Endothelial cell of umbilical vein (primary cell): Measurements from ENCODE around the gene ECE2. TPM values are rescaled to one million over a fixed set of nuclear protein-coding genes. Genes with fewer than 3 reads are reported as not detected.

Source experiments
- BruUV-seq: library from RNA; stranded (reverse); fragments of 400-500 nt; replicated peaks from 2 replicates; lab custom pipeline; 2021; lab: Mats Ljungman, UMichigan
- CTCF ChIA-PET: fragments of 300-600, 350-600 bp; sonication (Branson Sonifier 250); formaldehyde crosslinking; loops from one replicate; lab custom pipeline; 2021; ENCODE audit warnings: antibody characterized with exemption, inconsistent platforms; lab: Charles Lee
- POLR2A ChIA-PET: fragments of 300-600, 350-600 bp; sonication (Branson Sonifier 250); formaldehyde crosslinking; loops from one replicate; lab custom pipeline; 2021; ENCODE audit warnings: antibody characterized with exemption, inconsistent platforms; lab: Charles Lee
- DNase-seq: peaks from one replicate; pipeline ENCODE4 v3.0.0-alpha.2; 2011; ENCODE audit warnings: low read depth, low spot score
- FAIRE-seq: peaks from 2 replicates; lab custom pipeline; 2011; peaks lifted over from hg19 to GRCh38; lab: Jason Lieb, UNC
- H2AFZ ChIP-seq: 2 replicates; pipeline ENCODE4 v1.6.0; 2012; ENCODE audit warnings: low read depth, low read length, control low read depth, inconsistent platforms
- H3K27ac ChIP-seq: 2 replicates; pipeline ENCODE4 v1.5.1; 2011; ENCODE audit warnings: low read depth, mild to moderate bottlenecking, control low read depth, low read length, moderate library complexity; ENCODE audit not compliant: insufficient read depth
- H3K27me3 ChIP-seq, 2 experiments: 2 replicates each; pipeline versions ENCODE4 v1.6.0 to v1.6.1; 2011; ENCODE audit warnings: low read length in 2 of 2, mixed read lengths in 1 of 2; ENCODE audit not compliant: control insufficient read depth in 2 of 2, insufficient read depth in 2 of 2
- H3K36me3 ChIP-seq, 2 experiments: 2 replicates in 1 of 2; 3 replicates in 1 of 2; pipeline ENCODE4 v1.5.1; 2011; ENCODE audit warnings: low read length in 2 of 2, mild to moderate bottlenecking in 1 of 2, moderate library complexity in 1 of 2; ENCODE audit not compliant: control insufficient read depth in 2 of 2, insufficient read depth in 2 of 2; ENCODE audit errors: extremely low read depth in 1 of 2
- H3K4me1 ChIP-seq: 3 replicates; pipeline ENCODE4 v1.5.1; 2011; ENCODE audit warnings: mild to moderate bottlenecking, low read length; ENCODE audit not compliant: control insufficient read depth, insufficient read depth; ENCODE audit errors: extremely low read depth
- H3K4me2 ChIP-seq: 2 replicates; pipeline ENCODE4 v1.6.1; 2011; ENCODE audit warnings: low read length, control low read depth, mixed read lengths; ENCODE audit not compliant: insufficient read depth
- H3K4me3 ChIP-seq, 3 experiments: fragments of 200-600 bp in 1 of 3; sonication (generic), shearing (Covaris generic) in 1 of 3; replicated peaks in 1 of 3; 2 replicates each; pipeline ENCODE4 v1.5.1; 2011 to 2016; ENCODE audit warnings: control low read depth in 3 of 3, low read length in 3 of 3, mild to moderate bottlenecking in 2 of 3, inconsistent platforms in 1 of 3, low read depth in 1 of 3, moderate library complexity in 1 of 3; ENCODE audit not compliant: insufficient read depth in 1 of 3
- H3K79me2 ChIP-seq: 2 replicates; pipeline ENCODE4 v1.6.0; 2012; ENCODE audit warnings: low read length, inconsistent platforms; ENCODE audit not compliant: control insufficient read depth, insufficient read depth
- H3K9ac ChIP-seq: replicated peaks from 2 replicates; pipeline ENCODE3; 2011; ENCODE audit warnings: low read length, control low read depth; ENCODE audit not compliant: insufficient read depth; ENCODE audit errors: extremely low read depth
- H3K9me1 ChIP-seq: replicated peaks from 3 replicates; pipeline ENCODE4 v1.6.0; 2011; ENCODE audit warnings: mild to moderate bottlenecking, low read length; ENCODE audit not compliant: control insufficient read depth, insufficient read depth; ENCODE audit errors: extremely low read depth
- H3K9me3 ChIP-seq: replicated peaks from 2 replicates; pipeline ENCODE4 v1.5.1; 2012; ENCODE audit warnings: low read length, inconsistent platforms; ENCODE audit not compliant: control insufficient read depth, insufficient read depth
- H4K20me1 ChIP-seq: replicated peaks from 2 replicates; pipeline ENCODE3; 2011; ENCODE audit warnings: mild to moderate bottlenecking, low read length; ENCODE audit not compliant: control insufficient read depth, insufficient read depth; ENCODE audit errors: extremely low read depth
- EZH2 ChIP-seq: IDR thresholded peaks from 2 replicates; pipeline ENCODE4 v1.6.1; 2012; ENCODE audit warnings: borderline replicate concordance, low read depth, mild to moderate bottlenecking, moderate library complexity, low read length, inconsistent platforms; ENCODE audit not compliant: severe bottlenecking
- FOS ChIP-seq: IDR thresholded peaks from 2 replicates; pipeline ENCODE4 v1.6.1; 2011; ENCODE audit warnings: mild to moderate bottlenecking, low read length, moderate library complexity, borderline replicate concordance; ENCODE audit not compliant: insufficient read depth
- GATA2 ChIP-seq: IDR thresholded peaks from 2 replicates; pipeline ENCODE4 v1.7.0; 2011; ENCODE audit warnings: low read depth, mild to moderate bottlenecking, moderate library complexity, mixed read lengths, low read length; ENCODE audit not compliant: insufficient read length, insufficient read depth
- JUN ChIP-seq: IDR thresholded peaks from 2 replicates; pipeline ENCODE4 v1.6.1; 2011; ENCODE audit warnings: borderline replicate concordance, low read depth; ENCODE audit not compliant: insufficient read length, insufficient read depth
- MYC ChIP-seq: IDR thresholded peaks from one replicate; pipeline ENCODE4 v1.6.1; 2011; ENCODE audit warnings: mild to moderate bottlenecking, low read depth, low read length
- POLR2A ChIP-seq: IDR thresholded peaks from 2 replicates; pipeline ENCODE4 v1.6.1; 2012; ENCODE audit warnings: low read depth, mild to moderate bottlenecking, control low read depth, low read length
- POLR2AphosphoS5 ChIP-seq: IDR thresholded peaks from 2 replicates; pipeline ENCODE4 v1.6.1; 2012; ENCODE audit warnings: low read depth, mild to moderate bottlenecking, control low read depth, low read length, moderate library complexity; ENCODE audit not compliant: insufficient read depth
- dilution Hi-C: fragments of 300-500 bp; cut with MboI; formaldehyde crosslinking; loops from one replicate; pipeline ENCODE4 v1.15.0; 2019; ENCODE audit warnings: low sequenced_read_pairs; ENCODE audit not compliant: extremely low pct_ligation_motif_present
- intact Hi-C: fragments of 100-400 bp; cut with micrococcal nuclease; formaldehyde crosslinking; loops from one replicate; pipeline ENCODE4 v1.10.0; 2022
- polyA plus RNA-seq, 4 experiments: library from polyadenylated mRNA; depleted of rRNA in 3 of 4; stranded (reverse) in 3 of 4; unstranded in 1 of 4; fragments of >200 nt; gene quantifications; 2 replicates each; pipeline versions ENCODE4 v1.2.1 to v1.2.3, GENCODE V29; 2011 to 2012; ENCODE audit warnings: missing spikeins in 1 of 4
- total RNA-seq: library from RNA; stranded (reverse); gene quantifications from 2 replicates; pipeline ENCODE4 v1.2.3, GENCODE V29; 2021
- TF ChIP-seq, protein P1 (sequence below): IDR thresholded peaks from 2 replicates; pipeline ENCODE4 v1.6.1; 2011; ENCODE audit not compliant: insufficient read depth, insufficient read length
- TF ChIP-seq, protein P2 (sequence below), 2 donors: IDR thresholded peaks; 1 replicate in 1 of 2; 2 replicates in 1 of 2; pipeline ENCODE4 v1.5.1; 2011; ENCODE audit warnings: low read length in 2 of 2, mild to moderate bottlenecking in 2 of 2, moderate library complexity in 2 of 2, control low read depth in 1 of 2, inconsistent platforms in 1 of 2, low read depth in 1 of 2; ENCODE audit not compliant: insufficient read depth in 1 of 2; ENCODE audit errors: extremely low read depth in 1 of 2

Gene ECE2
- total and polyA plus RNA-seq, 2 donors (not counting 3 experiments of a cell fraction or from before 2014, with no cell fraction given), result not detected

DNA sequence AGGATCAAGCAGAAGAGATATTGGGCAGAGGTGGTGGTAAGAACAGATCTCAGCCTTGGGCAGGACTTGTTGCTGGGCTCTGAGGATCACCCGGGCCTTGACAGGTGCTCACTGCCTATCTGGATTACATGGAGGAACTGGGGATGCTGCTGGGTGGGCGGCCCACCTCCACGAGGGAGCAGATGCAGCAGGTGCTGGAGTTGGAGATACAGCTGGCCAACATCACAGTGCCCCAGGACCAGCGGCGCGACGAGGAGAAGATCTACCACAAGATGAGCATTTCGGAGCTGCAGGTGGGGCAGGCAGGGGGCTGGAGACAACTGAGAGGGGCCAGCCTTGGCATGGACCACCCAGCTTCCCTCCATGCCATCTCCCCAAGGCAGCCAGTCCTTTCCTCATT is 7.9 kb downstream of the ECE2 start:
- intact Hi-C loops (loop anchor here (1.0 to 10.0 kb wide), 2 partner anchors 239 to 388 kb away; no protein-coding TSS in a partner anchor), dilution Hi-C loops (no loop called here)
- DNase-seq (no peak), FAIRE-seq (no peak)
- Histone ChIP-seq H3K4me3 (no peak overlapping the region), H3K79me2 (no peaks in the 10 kb centered on the region), H3K27ac (no peak overlapping the region), H3K4me1 (no peaks in the 10 kb centered on the region), H3K9me3 (no peaks in the 10 kb centered on the region), H3K4me2 (no peak overlapping the region), H4K20me1 (no peaks in the 10 kb centered on the region), H3K9ac (no peak overlapping the region), H2AFZ (no peak overlapping the region), H3K27me3 (peaks cover 4 to 6% of the 10 kb centered on the region in 2 experiments), H3K9me1 (no peaks in the 10 kb centered on the region), H3K36me3 (no peaks in the 10 kb centered on the region)
- ChIA-PET CTCF (interaction anchor here (1.1 to 5.7 kb wide), 3 partner anchors 139 to 387 kb away, joined by 5 to 41 read pairs (median 11); no protein-coding TSS in a partner anchor), POLR2A (no interaction called here)
- TF ChIP-seq POLR2AphosphoS5 (no peak), FOS (no peak), GATA2 (no peak), EZH2 (no peak), MYC (no peak), POLR2A (no peak), JUN (no peak)
- TF ChIP-seq, protein P1, sequence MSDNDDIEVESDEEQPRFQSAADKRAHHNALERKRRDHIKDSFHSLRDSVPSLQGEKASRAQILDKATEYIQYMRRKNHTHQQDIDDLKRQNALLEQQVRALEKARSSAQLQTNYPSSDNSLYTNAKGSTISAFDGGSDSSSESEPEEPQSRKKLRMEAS, result no peak
- TF ChIP-seq, protein P2, sequence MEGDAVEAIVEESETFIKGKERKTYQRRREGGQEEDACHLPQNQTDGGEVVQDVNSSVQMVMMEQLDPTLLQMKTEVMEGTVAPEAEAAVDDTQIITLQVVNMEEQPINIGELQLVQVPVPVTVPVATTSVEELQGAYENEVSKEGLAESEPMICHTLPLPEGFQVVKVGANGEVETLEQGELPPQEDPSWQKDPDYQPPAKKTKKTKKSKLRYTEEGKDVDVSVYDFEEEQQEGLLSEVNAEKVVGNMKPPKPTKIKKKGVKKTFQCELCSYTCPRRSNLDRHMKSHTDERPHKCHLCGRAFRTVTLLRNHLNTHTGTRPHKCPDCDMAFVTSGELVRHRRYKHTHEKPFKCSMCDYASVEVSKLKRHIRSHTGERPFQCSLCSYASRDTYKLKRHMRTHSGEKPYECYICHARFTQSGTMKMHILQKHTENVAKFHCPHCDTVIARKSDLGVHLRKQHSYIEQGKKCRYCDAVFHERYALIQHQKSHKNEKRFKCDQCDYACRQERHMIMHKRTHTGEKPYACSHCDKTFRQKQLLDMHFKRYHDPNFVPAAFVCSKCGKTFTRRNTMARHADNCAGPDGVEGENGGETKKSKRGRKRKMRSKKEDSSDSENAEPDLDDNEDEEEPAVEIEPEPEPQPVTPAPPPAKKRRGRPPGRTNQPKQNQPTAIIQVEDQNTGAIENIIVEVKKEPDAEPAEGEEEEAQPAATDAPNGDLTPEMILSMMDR (IDR thresholded peaks at IDR 0.05; ENCODE audit: extremely low read depth in 1 of 2, insufficient read depth in 1 of 2, low read depth in 1 of 2, low read length in 2 of 2), result no peak
- no TSS peak for BruUV-seq
